Psoas muscle (tissue), 8 donors: ENCODE measurements around the gene TRIM66. TPM values are rescaled to one million over a fixed set of nuclear protein-coding genes. Genes with fewer than 3 reads are reported as not detected.
A peak's percentile ranks its signal among the peaks of the same experiment; 100 is the strongest.

Experiments
- ATAC-seq, 4 donors: fragments of 200-7000 bp; cut with Tn5 transposase; one replicate each; pipeline ENCODE4 v1.9.1; 2020; ENCODE audit warnings: moderate library complexity in 3 of 4, mild to moderate bottlenecking in 2 of 4
- DNase-seq, 2 donors: peaks; one replicate each; pipeline ENCODE4 v3.0.0-alpha.2; 2020
- H3K27ac ChIP-seq: fragments of 200-600 bp; one replicate; pipeline ENCODE4 v1.8.0; 2022
- H3K27me3 ChIP-seq, 3 donors: fragments of 200-600 bp in 1 of 3; one replicate each; pipeline versions ENCODE4 v1.6.1 to v1.8.0; 2013 to 2022; ENCODE audit warnings: low read length in 2 of 3, mild to moderate bottlenecking in 2 of 3, moderate library complexity in 1 of 3; ENCODE audit not compliant: insufficient read depth in 3 of 3
- H3K36me3 ChIP-seq, 2 donors: fragments of 200-600 bp in 1 of 2; one replicate each; pipeline versions ENCODE4 v1.6.1 to v1.8.0; 2013 to 2022; ENCODE audit warnings: low read depth in 1 of 2, mild to moderate bottlenecking in 1 of 2, moderate library complexity in 1 of 2; ENCODE audit not compliant: insufficient read depth in 1 of 2
- H3K4me1 ChIP-seq: fragments of 200-600 bp; one replicate; pipeline ENCODE4 v1.8.0; 2022
- H3K4me3 ChIP-seq: fragments of 200-600 bp; one replicate; pipeline ENCODE4 v1.8.0; 2022; ENCODE audit warnings: mild to moderate bottlenecking
- H3K9me3 ChIP-seq: fragments of 200-600 bp; one replicate; pipeline ENCODE4 v1.8.0; 2022
- CTCF ChIP-seq: fragments of 200-600 bp; IDR thresholded peaks from one replicate; pipeline ENCODE4 v1.8.0; 2022; ENCODE audit warnings: antibody characterized with exemption
- WGBS, 3 donors: extraction: QIAGEN DNeasy Blood & Tissue Kit; methylation state at CpG; one replicate each; pipeline versions ENCODE4 v1.1.6 to v1.1.7; 2013; 5-methylcytosine and 5-hydroxymethylcytosine counted together
- intact Hi-C, 2 donors: fragments of 100-400 bp; cut with DNase I; formaldehyde crosslinking; loops; one replicate each; pipeline versions ENCODE4 v1.11.0 to v1.14.2; 2022
- polyA plus RNA-seq, 3 donors: library from polyadenylated mRNA; stranded (reverse); fragments of 200-250 nt; gene quantifications; one replicate each; pipeline ENCODE4 v1.2.3, GENCODE V29; 2013
- total RNA-seq, 4 donors: library from RNA; stranded (reverse); fragmentation: NEBNext Ultra II Directional in 2 of 4; extraction: Animal tissue kit (Norgen Biotek cat#: 25700) in 2 of 4; gene quantifications; one replicate each; pipeline versions ENCODE4 v1.2.1 to v1.2.4, GENCODE V29; 2021 to 2023
- donor health status: healthy with polysubstance abuse.
- donor health status: DM: no; HTN: no; CAD: no; lungs with moderate emphysema.
- donor health status: Bipolar disorder and iron deficiency.
- donor health status: healthy.
- donor health status: DM: yes; HTN: yes; CAD: no.
- donor health status: DM: no; HTN: no; CAD: no.
- donor health status: DM: no; HTN: no; CAD: no.
- donor health status: DM: yes; HTN: yes; CAD: no.

TRIM66 gene
- total and polyA plus RNA-seq, 7 donors, result 0.46 to 3.9 (median 2.0) TPM

- peaks cover under 1 to 24% of the 10 kb centered on the region in 2 donors for H3K36me3 ChIP-seq
- H3K27me3 ChIP-seq, result no peaks in the 10 kb centered on the region
- TF ChIP-seq CTCF, result no peak
- H3K27ac ChIP-seq, result no peak overlapping the region
- ATAC-seq (no peak), DNase-seq (no peak)
- intact Hi-C loops, result no loop called here
- WGBS, 3 donors, result 75 to 100% (median 77%) methylated on average over 1 of the region's 1 CpG
- H3K9me3 ChIP-seq, result no peaks in the 10 kb centered on the region
- no peak overlapping the region for H3K4me3 ChIP-seq
- H3K4me1 ChIP-seq, result peaks cover 9% of the 10 kb centered on the region
Observed at GRCh38 chr11:8679006-8679405, 3.5 kb downstream of the TRIM66 start.

GRCh38 chr11:8676458-8676857 is 6.0 kb downstream of the TRIM66 start:
- peaks cover 1% of the 10 kb centered on the region for H3K4me1 ChIP-seq
- ATAC-seq (no peak), DNase-seq (no peak)
- peaks cover 0 to 31% of the 10 kb centered on the region in 2 donors for H3K36me3 ChIP-seq
- 81 to 97% (median 95%) methylated on average over 1 of the region's 1 CpG for WGBS, 3 donors
- intact Hi-C loops, result no loop called here
- no peak overlapping the region for H3K4me3 ChIP-seq
- no peak overlapping the region for H3K27ac ChIP-seq
- no peaks in the 10 kb centered on the region for H3K9me3 ChIP-seq
- TF ChIP-seq CTCF, result no peak
- no peaks in the 10 kb centered on the region for H3K27me3 ChIP-seq

- 73 to 82% (median 79%) methylated on average over 2 of the region's 2 CpGs for WGBS, 3 donors
- intact Hi-C loops, result no loop called here
- no peaks in the 10 kb centered on the region for H3K9me3 ChIP-seq
- H3K27me3 ChIP-seq, result no peaks in the 10 kb centered on the region
- no peak for TF ChIP-seq CTCF
- no peaks in the 10 kb centered on the region for H3K4me1 ChIP-seq
- no peak for ATAC-seq
- DNase-seq, result no peak
- H3K4me3 ChIP-seq, result no peak overlapping the region
- H3K36me3 ChIP-seq, result peaks cover 0 to 47% of the 10 kb centered on the region in 2 donors
- no peak overlapping the region for H3K27ac ChIP-seq
Observed at GRCh38 chr11:8674859-8675258, 7.6 kb downstream of the TRIM66 start.

GRCh38 chr11:8672346-8672745 is 10.1 kb downstream of the TRIM66 start:
- Histone ChIP-seq H3K4me3 (no peak overlapping the region), H3K9me3 (no peaks in the 10 kb centered on the region), H3K27me3 (no peaks in the 10 kb centered on the region), H3K27ac (peak overlapping the region; percentile 60), H3K4me1 (no peaks in the 10 kb centered on the region), H3K36me3 (peaks cover 0 to 42% of the 10 kb centered on the region in 2 donors)
- no peak for DNase-seq
- TF ChIP-seq CTCF, result no peak
- 93 to 96% (median 95%) methylated on average over 2 of the region's 2 CpGs for WGBS, 3 donors
- no peak for ATAC-seq
- intact Hi-C loops, result no loop called here

DNA sequence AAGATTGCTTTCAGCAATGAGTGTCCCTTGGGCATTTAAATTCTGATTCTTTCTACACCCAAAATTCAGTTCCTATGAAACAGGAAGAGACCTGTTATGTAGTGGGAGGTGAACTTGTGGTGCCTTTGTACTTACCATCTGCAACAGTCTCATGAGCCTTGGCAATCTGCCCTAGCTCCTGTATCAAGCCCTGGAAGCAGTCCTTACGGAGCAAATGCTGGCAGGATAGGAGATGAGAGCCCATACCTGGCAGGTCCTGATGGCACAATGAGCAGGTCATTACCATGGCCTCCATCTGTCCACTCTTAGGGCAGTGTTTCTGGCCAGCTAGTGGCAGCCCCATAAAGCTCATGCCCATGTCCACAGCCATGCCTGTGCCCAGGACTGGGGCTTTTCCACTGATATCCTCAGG is 10.8 kb downstream of the TRIM66 start:
- H3K27ac ChIP-seq, result peak overlapping the region; percentile 60
- no peaks in the 10 kb centered on the region for H3K9me3 ChIP-seq
- no peaks in the 10 kb centered on the region for H3K4me1 ChIP-seq
- peaks cover 0 to 39% of the 10 kb centered on the region in 2 donors for H3K36me3 ChIP-seq
- H3K4me3 ChIP-seq, result no peak overlapping the region
- intact Hi-C loops, result no loop called here
- ATAC-seq, result peak in 3 of 4 donors; percentile 26 to 48 (median 45)
- H3K27me3 ChIP-seq, result no peaks in the 10 kb centered on the region
- no peak for DNase-seq
- TF ChIP-seq CTCF, result no peak
- WGBS, 3 donors, result 0 to 27% (median 0%) methylated on average over 1 of the region's 1 CpG
